DMS114 treated with DMSO at 0.1 percent for 48 hours (cell line): ENCODE results near the gene ANK3.

Experiments used
- DNase-seq: peaks from one replicate; lab custom pipeline; 2025; ENCODE audit not compliant: unreplicated experiment; lab: John Stamatoyannopoulos, UW

Gene ANK3

DNA sequence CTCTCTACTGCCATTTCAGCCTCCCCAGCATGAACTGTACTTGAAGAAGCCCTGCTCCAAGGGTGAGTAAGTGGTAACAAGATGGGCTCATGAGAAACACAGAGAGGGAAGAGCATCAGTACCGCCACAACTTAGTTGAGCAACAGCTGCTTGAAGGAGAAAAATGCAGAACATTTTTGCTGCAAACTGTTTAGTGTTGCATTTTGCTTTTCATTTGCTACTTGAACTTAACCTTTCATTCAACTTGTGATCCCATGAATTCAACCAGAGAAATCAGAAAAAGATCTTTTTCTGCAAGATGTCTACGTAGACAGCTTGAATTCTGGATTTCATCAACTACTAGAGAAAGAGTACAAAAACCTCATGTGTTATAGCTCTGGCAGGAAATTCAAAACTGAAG is 40.7 kb downstream of the ANK3 start:
- DNase-seq, result no peak

DNA sequence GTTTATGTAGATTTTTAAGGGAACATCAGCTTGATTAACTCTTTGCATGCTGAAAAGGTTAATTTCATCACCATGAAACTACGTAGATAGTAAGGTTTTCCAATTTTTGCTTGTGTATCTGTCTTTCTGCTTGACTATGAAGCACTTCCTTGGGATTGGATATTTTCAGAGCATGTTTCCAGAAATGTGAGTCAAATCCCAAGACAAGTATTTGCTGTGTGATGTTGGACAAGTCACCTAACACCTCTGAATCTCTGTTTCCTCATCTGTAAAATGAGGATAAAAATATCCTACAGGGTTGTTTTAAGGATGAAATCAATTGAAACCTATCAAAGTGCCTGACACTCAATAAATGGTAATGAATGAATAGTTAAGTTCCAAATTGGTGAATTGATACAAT is 42.4 kb downstream of the ANK3 start:
- no peak for DNase-seq

DNA sequence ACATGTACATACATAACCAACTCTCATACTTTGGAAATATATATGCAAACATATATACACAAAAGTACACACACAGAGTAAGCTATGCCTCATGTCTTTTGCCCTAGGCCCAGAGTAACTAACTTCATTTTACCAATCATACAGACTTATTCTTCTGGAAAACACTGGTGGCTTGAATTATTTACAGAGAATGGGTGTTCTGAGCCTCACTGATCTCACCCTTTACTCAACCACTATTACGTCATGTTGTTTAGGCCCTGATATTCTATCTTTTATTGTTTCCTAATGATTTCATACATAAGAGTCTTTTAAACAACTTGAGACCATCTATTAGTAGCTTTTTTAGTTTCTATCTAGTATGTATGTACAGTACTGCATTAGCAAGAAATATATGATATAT is 43.0 kb downstream of the ANK3 start:
- DNase-seq, result no peak

DNA sequence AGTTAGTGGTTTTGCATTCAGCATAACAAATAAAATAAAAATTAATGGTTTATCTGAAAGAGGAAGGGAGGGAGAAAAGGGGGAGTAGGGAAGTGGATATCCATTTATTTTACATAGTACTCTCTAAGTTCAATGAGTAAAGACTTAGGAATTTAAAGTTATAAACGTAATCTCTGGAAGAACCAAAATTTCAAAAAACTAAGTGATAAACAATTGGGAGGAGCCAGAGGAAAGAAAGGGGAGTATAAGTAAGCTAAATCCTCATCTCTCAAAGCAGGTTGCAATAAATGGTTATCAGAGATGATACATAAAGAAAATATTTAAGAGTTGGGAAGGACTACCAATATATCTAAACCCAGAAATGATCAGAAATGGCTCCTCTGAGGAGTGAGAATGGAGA is 46.4 kb downstream of the ANK3 start:
- no peak for DNase-seq

DNA sequence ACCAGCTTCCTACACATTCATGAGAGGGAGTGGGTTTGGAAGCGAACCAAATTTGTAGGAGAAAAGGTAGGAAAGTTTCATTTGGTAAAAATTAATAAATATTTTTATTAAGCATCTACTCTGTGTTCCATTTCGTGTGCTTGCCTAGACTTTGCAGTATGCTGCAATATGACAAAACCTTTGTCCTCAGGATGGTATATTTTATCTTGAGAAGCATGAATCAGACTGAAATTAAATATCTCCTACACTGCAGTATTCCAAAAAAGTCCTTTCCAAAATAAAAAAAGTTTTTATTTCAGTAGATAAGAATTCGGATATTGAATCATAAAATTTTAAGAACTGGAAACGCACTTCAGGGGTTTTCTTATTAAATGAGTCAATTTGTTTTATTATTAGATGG is 47.7 kb downstream of the ANK3 start:
- DNase-seq, result no peak

DNA sequence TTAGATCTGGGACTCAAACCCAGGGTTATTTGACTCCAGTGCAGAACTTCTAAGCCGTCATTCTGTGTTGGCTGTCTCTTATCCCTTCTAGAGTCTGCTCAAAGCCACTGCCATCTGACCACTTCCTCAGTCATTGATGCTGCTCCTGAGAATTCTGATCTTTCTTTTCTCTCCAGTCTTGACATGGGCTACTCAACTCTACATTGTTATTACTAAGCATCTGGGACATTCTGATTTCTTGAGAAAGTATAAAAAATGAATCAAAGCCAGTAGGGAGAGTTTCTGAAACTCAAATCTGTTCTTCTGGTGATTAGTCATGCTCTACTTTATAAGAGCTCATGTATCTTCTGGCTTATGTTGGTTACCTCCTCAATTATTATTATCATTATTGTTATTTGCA is 48.7 kb downstream of the ANK3 start:
- DNase-seq, result no peak

DNA sequence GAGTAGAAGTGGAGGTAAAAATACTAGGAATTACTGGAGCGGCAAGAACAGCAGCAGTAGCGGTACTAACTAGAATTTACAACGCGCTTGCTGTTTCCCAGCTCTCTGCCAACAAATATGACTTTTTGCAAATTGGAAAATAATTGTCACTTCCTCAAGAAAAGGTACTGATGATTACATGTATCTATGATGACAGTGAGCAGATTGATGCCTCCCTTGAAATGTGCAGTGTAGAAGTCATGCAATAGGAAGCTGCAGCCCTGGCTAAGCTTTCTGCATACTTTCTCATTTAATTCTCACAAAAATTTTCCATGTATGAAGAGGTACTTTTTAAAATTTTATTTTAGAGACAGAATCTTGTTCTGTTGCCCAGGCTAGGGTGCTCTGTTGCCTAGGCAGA is 49.9 kb downstream of the ANK3 start:
- DNase-seq, result no peak

DNA sequence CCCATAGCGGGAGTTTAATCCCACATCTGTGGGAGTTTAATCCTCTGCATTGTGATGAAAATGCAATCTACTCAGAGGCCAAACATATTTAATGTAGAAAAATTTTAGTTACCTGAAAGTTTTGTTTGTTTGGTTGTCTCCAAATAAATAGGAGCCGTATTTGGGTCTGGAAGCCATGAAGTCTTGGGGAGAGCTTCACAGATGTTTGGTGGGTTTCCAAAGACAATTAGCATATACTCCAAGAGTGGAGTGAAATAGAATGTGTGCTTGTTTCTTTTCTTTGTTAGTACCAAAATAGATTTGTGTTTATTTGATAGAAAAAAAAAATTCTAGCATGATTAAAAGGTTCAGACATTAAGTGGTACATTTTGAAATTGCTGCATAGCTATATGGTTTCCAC is 50.9 kb downstream of the ANK3 start:
- DNase-seq, result no peak

DNA sequence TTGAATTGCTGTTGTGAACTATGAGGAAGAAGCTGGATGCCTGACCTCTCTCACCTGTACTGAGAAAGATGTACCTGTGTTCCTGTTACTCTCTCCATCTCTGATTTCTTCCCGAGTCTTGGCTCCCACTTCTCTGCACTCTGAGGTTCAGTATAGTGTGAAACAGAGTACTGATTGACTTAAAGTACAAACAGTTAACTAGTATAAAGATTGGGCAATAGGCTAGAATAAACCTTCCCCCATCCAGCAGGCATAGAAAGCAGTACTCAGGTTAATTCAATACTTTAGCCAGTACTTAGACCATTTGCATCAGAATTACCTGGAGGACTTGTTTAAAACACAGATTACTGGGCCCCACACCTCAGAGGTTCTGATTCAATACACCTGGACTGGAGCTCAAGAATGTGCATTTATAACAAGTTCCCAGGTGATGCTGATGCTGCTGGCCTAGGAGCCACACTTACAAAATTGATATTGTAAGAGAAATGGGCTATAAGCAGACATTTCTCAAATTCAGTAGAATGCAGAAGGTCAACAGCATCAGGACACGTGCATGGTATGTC is 51.6 kb downstream of the ANK3 start:
- DNase-seq, result no peak

DNA sequence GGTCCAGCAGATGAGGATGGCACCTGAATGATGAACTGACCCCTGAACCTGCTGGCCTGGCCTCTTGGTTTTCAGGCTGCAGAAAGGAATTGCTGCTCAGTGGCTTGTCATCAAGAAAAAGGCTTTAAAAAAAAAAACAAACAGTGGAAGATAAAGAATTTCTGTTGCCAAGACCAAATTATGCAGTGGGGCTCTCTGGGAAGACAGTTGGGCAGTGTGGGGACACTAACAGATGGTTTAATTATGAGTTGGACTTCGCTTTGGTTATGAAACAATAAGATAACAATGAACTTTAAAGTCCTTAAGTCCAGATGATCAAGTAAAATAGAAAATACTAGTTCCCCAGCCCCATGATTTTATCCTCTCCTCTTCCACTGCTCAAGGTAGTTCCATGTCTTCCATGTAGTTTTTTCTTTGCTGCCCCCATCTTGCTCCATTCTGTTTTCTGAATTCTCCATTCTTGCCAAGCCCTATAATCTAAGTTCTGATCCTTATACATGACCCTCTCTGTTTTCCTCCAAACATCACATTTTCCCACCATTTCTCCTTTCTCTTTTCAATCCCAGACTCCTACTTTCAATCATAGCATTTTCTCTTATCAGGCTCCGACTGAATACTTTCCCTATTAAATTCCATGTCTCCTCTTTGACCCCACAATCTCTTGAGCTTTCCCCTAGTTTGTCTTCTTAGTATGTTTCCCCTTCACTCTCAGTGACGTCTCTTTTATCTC is 52.6 kb downstream of the ANK3 start:
- DNase-seq, result no peak

DNA sequence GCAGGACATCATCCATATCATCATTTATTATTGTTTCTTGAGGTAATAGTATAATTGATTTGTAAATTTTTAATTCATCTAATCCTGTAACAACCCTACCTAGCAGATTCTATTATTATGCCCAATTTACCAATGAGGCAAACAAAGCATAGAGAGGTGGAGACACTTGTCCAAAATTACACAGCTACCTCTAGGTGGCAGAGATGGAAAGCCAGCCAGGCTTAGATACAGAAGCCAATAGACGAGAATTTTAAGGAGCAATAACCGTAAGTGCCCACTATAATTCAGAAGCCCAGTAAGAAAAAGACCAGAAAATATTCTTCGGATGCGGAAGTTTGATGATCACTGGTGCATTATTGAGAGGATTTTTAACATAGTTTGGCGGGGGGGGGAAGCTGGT is 54.0 kb downstream of the ANK3 start:
- DNase-seq, result no peak

DNA sequence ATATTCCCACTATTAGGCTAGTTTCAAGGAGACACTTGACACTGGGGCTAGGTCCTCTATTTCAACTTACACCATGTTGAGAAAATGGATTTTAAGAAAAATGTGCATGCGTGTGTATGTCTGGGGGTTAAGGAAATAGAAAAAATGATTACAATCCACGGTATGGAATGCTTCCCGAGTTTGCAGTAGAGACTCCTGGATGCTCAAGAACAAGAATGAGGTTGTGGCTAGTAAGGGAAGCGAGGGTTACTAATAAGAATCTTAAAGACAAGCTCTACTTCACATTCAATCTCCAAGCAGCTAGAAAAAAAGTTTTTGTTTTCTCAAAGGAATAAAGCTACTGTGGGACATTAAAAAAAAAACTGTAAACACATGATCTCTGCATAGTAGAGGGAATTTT is 54.7 kb downstream of the ANK3 start:
- no peak for DNase-seq

DNA sequence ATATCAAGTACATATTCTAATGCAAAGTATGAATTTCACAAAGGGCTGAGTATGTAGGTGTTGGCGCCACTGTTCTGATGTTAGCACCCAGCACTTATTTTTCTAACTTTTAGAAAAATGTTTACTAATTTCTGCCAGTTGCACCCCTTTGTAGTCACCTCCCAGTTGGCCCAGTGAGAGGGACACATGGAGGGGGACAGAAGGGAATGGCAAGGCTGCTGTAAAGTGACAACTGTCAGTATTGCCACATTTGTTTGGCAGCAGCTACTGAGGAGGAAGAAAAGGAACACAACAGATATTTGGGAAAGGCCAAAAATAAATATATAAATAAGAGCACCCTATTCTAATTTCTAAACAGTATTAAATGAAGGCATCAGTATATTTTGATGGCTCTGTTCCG is 57.3 kb downstream of the ANK3 start:
- DNase-seq, result no peak

DNA sequence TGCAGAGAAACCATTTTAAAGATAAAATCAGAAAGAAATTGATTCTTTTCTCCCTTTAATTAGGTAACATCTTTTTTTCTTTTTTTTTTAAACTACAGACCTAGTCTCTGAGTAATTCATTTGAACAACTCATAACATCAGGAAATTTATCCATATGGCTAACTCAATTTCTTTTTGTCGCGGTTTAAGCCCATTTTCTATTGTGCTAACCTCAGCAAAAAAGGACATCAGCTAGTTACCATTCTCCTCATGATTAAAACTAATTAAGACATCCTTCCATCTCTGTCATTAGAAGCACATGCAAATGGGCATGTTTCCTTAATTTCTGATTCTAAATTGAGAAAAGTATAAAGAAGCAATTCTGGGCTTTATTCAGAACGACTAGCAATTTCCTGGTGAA is 57.8 kb downstream of the ANK3 start:
- DNase-seq, result no peak

DNA sequence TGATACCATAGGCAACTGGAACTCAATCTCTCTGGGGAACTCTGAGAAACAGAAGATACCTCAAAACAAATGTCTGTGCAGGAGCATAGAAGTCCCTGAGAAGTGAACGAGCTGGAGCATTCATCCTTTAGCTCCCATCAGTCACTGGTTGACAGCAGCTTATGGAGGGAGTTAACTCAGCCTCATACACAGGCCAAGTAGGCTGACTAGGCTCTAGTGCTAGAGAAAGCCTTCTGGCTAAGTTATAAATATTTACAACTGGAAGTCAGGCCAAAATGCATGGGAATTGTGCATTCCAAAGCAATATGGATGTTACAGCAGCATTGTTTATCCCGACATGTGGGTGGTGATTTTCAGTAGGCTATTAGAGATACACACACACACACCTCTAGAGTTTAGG is 66.5 kb downstream of the ANK3 start:
- no peak for DNase-seq

DNA sequence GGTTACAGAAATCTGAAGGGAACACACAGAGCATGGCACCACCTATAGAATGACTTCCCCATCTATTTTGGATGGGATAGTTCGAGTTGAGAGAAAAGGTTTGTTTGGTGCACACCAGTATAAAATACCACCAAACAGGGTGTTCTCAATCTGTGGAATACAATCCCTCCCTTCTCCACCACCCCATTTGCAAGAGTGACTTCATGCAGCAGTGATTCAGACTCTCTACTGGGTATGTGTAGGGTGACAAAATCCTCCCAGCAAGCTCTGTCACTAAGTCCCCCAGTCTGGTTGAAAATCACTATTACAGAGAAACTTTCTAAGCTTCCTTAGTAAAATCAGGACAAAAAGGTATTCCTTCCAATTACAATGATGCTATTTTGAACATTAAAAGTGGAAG is 69.0 kb downstream of the ANK3 start:
- DNase-seq, result no peak

DNA sequence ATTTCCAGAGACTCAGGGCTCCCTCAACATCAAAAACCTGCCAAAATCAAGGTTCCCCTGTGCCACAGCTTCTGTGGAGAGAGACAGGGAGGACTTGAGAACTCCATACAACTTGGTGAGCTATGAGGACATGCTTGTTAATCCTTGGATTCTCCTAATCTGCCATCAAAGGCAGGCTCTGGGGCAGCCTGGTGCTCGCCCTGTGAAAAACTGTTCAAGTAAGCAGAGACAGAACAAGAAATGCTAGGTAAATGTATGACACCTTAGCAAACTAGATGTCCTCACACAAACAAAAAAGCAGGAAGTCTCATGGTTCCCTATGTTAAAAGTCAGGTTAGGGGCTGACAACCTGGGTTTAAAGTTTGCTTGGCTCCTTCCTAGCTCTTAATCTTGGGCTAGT is 73.6 kb downstream of the ANK3 start:
- no peak for DNase-seq

DNA sequence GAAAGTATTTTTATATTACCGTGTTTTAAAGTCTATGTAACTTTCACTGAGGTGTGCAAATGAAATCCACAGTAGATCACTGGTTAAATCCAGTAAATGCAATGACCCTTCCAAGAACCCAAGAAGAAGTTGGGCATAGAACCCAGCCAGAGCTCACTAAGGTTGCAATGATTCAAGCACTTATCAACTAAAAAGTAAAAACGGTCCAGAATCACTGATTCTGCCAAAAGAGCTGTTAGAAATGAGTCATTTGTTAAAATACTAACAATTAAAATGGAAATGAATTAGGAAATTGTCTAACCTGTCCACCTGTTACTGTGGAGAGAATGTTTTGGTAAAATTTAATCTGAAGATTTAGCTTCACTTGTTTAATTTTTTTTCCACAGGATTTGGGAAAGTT is 74.4 kb downstream of the ANK3 start:
- DNase-seq, result no peak

DNA sequence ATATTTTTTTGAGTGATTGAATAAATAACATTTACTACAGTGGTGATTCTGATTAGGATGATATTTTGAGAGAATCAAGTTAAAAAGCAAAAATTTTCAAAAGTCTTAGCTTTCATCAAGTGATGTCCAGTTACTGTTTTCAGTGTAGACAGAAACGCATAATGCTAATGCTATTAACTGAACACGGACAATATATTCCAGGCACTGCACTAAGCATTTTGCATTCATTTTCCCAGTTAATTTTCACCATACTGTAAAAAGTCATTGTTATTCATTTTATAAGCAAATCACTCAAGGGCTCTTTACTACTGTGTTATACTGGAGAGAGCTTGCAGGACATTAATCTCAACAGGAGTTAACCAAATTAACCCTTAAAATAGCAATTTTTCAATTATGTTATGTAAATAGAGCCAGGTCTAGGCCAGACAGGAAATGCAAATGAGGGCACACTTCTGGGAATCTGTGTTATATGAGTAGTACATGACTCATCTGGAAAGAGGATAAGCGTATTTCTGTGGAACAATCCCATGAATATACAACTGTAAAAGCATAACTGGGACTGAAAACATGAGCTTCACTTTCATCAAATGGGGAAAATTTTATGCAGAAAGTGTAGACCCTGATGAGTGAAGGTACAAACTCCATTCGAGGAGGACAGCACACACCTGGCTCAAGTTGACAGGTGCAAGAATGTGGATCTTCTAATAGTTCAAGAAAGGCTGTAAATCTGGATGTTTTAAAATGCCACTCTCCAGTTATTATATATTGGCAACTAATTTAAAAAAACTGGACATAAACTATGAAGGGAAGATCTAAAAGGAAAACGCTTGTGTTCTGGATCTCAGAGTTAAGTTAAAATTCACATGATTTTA is 75.4 kb downstream of the ANK3 start:
- no peak for DNase-seq

DNA sequence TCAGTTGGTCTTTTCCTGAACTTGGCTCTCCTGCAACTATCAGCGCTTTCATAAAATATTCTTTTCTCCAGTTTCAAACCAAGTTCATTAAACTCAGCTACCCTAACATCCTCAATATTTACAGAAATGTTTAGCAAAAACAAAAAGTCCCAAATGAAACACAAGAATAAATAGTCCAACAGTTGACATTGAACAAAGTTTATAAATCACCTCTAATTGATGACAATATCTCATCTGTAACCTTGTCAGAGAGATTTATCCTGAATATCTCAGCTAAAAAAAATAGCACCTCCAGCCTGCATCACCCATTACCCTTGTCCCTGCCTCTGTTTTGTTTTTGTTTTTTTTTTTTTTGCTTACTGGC is 76.1 kb downstream of the ANK3 start:
- DNase-seq, result no peak

DNA sequence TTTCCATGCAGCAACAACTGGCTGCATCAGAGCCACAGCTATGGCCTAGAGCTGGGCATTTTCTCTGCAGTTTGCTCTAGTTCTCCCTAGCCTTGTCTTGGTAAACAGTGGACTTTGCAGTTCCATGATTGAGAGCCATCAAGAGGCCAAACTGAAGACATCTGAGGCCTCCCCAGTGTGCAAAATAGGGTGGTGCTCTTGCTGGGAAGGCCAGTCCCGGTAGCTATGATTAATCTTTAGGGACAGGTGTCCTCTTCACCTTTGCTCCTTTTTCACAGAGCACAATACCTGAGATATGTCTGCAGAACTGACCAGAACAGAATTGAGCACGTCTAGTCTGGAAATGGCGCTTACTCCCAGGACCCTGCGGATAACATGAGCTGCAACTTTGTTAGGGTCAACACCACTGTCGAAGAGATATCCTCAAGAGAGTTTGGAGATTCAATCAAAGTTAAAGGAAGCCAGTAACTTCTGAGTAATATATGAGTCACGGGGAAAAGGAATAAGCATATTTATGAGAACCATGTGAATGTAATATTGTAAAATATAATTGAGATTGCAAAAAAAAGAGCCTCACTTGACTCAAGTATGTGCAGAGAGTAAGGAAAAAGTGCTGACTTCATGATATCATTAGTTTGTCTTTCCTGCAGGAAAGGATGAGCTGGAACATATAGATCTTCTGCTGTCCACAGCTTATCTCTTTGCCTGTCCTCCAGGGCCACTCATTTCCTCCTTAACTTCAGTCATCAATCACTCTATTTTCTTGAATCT is 76.7 kb downstream of the ANK3 start:
- no peak for DNase-seq

DNA sequence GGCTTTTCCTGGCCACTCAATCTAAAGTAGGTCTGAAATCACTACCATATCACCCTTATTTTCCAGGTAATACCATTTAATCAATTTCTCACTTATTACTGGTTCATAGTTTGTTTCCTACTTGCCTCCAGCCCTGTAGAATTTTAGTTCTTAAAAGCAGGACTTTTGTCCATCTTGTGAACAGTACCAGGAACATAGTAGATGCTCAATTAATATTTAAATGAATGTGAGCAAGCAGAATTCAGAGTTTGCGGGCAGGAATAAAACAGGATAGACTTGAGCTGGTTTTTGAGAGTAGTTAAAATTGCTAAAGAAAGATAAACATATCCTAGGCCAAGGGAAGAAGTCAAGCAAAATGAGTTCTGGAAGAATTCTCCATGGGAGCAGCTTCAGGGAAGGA is 77.9 kb downstream of the ANK3 start:
- no peak for DNase-seq
